NCI-H748 (cell line): ENCODE data around the gene CAMTA1.
"Not testable (repeated sequence)": the region's sequence is repeated elsewhere in the genome, so short reads cannot be mapped to it uniquely, and the experiment has no call there.

ENCODE experiments used
- DNase-seq: peaks from one replicate; lab custom pipeline; 2025; ENCODE audit not compliant: unreplicated experiment; lab: John Stamatoyannopoulos, UW

Gene CAMTA1

GRCh38 chr1:6835139-6835538 lies 49.9 kb downstream of the CAMTA1 start:
- DNase-seq, result no peak

GRCh38 chr1:6842301-6842700 lies 57.0 kb downstream of the CAMTA1 start:
- no peak for DNase-seq

DNA sequence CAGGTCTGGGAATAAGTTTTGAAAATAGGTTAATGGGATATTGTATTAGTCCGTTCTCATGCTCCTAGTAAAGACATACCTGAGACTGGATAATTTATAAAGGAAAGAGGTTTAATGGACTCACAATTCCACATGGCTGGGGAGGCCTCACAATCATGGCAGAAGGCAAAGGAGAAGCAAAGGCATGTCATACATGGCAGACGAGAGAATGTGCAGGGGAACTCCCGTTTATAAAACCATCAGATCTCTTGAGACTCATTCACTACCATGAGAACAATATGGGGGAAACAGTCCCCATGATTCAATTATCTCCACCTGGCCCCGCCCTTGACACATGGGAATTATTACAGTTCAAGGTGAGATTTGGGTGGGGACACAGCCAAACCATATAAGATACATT lies 60.5 kb downstream of the CAMTA1 start:
- not testable (repeated sequence) for DNase-seq

GRCh38 chr1:6848816-6849215 lies 63.6 kb downstream of the CAMTA1 start:
- DNase-seq, result no peak

- no peak for DNase-seq
These were observed 65.3 kb downstream of the CAMTA1 start for GRCh38 chr1:6850537-6850936.

DNA sequence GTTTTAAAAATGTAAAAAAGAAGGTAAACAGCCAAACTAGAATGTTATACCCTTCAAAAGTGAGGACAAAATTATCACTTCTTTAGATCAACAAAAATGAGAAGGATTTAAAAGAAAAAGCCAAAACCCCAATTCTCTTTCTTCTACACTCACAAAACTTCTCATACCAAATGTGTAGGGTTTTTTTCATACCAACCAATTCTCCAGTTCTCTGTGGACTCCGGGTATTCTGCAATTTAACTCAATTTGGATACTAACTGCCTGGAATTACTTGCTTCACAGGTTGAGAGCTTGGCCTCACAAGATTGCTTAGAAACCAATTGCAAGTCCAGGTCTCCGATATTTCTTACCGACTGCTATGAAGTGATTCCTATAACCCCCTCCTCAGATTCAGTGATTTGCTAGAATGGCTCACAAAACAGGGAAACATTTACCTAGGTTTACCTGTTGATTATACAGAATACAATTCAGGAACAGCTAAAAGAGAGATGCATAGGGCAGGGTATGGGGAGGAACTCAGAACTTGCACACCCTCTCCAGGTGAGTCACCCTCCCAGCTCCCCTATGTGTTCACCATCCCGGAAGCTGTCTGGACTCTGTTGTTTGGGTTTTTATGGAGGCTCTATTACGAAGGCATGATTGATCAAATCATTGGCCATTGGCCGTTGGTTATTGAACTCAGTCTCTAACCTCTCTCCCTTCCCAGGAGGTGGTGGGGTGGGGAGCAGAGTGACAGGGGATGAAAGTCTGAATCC lies 67.1 kb downstream of the CAMTA1 start:
- DNase-seq, result no peak

- DNase-seq, result no peak
These were observed 68.9 kb downstream of the CAMTA1 start for GRCh38 chr1:6854166-6854565.

GRCh38 chr1:6857831-6858230 lies 72.6 kb downstream of the CAMTA1 start:
- DNase-seq, result no peak

DNA sequence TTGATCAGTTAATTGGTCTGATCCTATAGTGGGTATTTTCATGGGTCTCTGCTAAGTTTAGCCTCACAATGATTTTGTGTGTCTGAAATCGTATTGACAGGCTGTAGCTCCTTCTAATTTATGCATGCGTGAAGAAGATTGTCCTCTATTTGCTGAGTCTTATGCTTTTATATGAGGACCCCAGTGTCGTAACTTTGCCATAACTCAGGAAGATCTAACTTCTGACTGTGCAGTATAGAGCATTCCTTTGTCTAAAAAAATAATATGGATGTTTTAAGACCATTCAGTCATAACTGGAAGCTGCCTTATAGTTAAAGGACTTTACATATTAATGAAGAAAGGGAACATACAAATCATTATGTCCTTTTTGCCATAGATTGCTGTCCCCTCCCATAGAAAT lies 73.3 kb downstream of the CAMTA1 start:
- DNase-seq, result no peak

- no peak for DNase-seq
These were observed 74.4 kb downstream of the CAMTA1 start for GRCh38 chr1:6859415-6860343.

- no peak for DNase-seq
These were observed 75.1 kb downstream of the CAMTA1 start for GRCh38 chr1:6860401-6860800.

- DNase-seq, result no peak
These were observed 75.9 kb downstream of the CAMTA1 start for GRCh38 chr1:6861075-6861724.

DNA sequence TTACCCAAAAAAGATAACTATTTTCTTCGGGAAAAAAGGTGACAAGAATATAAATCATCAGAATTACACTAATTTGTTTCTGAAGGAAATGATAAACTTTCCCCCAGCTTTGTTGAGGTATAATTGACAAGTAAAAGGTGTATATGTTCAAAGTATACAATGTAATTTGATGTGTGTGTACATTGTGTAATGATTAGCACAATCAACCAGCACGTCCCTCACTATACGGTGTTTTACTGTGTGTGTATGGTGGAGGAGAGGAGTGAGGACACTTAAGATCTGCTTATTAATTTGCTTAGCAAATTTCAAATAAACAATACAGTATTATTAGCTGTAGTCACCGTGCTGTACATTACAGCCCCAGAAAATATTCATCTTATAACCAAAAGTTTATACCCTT lies 77.7 kb downstream of the CAMTA1 start:
- DNase-seq, result no peak

DNA sequence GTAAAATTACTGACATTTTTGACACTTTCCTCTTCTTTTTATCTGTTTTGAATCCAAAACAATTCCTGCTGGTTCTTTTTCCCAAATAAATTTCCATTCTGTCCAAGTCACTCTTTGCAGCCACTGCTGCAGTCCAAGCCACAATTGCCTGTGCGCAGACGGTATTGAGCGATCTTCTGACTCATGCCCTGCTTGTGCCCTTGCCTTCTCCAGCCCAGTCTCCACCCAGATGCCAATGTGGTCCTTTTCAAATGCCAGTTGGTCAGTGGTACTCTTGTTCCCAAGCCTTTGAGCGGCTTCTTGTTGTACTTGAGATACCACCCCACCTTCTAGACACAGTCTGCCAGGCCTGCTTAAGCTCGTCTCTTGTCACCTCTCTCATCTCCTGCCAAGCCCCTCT lies 78.9 kb downstream of the CAMTA1 start:
- no peak for DNase-seq

DNA sequence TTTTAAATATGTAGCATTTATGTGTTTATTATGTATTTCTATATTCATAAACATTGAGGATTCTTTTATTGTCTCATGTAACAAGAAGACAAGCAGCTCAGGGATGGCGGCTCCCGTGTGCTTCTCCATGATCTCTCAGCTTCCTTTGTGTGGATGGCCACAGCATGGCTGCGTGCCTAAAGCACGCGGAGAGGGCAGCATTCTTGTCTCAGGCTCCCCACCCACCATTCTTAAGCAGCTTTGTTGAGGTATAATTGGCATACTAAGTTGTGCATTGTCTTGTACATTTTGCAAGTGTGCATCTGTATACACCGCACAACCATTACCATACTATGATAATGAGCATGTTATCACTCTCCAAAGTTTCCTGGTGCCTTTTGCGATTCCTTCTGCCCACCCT lies 81.6 kb downstream of the CAMTA1 start:
- no peak for DNase-seq

- DNase-seq, result no peak
These were observed 82.1 kb downstream of the CAMTA1 start for GRCh38 chr1:6867321-6867720.

- no peak for DNase-seq
These were observed 82.7 kb downstream of the CAMTA1 start for GRCh38 chr1:6867729-6868659.

GRCh38 chr1:6868660-6869380 lies 83.6 kb downstream of the CAMTA1 start:
- DNase-seq, result no peak

GRCh38 chr1:6869545-6869944 lies 84.3 kb downstream of the CAMTA1 start:
- DNase-seq, result no peak

- DNase-seq, result no peak
These were observed 84.8 kb downstream of the CAMTA1 start for GRCh38 chr1:6870086-6870485.
